Vagina (tissue), 2 donors: ENCODE measurements around the gene AKR1B15.

Experiments used
- CTCF ChIP-seq, 3 experiments: fragments of 450-650 bp in 2 of 3; fragments of 200-600 bp in 1 of 3; sonication (generic) in 1 of 3; IDR thresholded peaks; one replicate each; pipeline ENCODE4 v1.5.1; 2017 to 2019; ENCODE audit warnings: antibody characterized with exemption in 3 of 3, mild to moderate bottlenecking in 2 of 3, moderate library complexity in 2 of 3
- POLR2A ChIP-seq, 2 donors: fragments of 450-650 bp; IDR thresholded peaks; one replicate each; pipeline ENCODE4 v1.6.1; 2017; ENCODE audit warnings: antibody characterized with exemption in 2 of 2, mild to moderate bottlenecking in 2 of 2, moderate library complexity in 2 of 2
- POLR2AphosphoS5 ChIP-seq, 2 donors: sonication (generic); formaldehyde crosslinking; IDR thresholded peaks; one replicate each; pipeline ENCODE4 v1.9.0; 2017; ENCODE audit warnings: antibody characterized with exemption in 2 of 2, mild to moderate bottlenecking in 2 of 2, low read depth in 1 of 2; ENCODE audit not compliant: insufficient read depth in 1 of 2

- TF ChIP-seq CTCF (IDR thresholded peaks at IDR 0.05) (no peak), POLR2A (IDR thresholded peaks at IDR 0.05) (no peak), POLR2AphosphoS5 (IDR thresholded peaks at IDR 0.05; ENCODE audit: insufficient read depth in 1 of 2, low read depth in 1 of 2) (no peak)
These were observed 47.9 kb upstream of the AKR1B15 start for GRCh38 chr7:134500982-134501381.
